K562 (cell line): Measurements from ENCODE around the gene SHISA7. TPM values are rescaled to one million over a fixed set of nuclear protein-coding genes. Genes with fewer than 3 reads are reported as not detected.

ENCODE experiments used
- ATAC-seq: fragments of 200-7000 bp; cut with Tn5 transposase; 3 replicates; pipeline ENCODE4 v1.9.1; 2020; ENCODE audit warnings: moderate library complexity
- BruUV-seq: library from RNA; stranded (reverse); fragments of 400-500 nt; replicated peaks from 2 replicates; lab custom pipeline; 2021; lab: Mats Ljungman, UMichigan
- CTCF ChIA-PET: fragments of 300-600 bp; formaldehyde crosslinking; extraction: SDS; loops from one replicate; lab custom pipeline; 2021; ENCODE audit warnings: low intra/inter-chr PET ratio; lab: Yijun Ruan, JAX
- POLR2A ChIA-PET: fragments of 300-600, 350-650 bp; sonication (Branson Sonifier 250); formaldehyde crosslinking; extraction: SDS; loops from one replicate; lab custom pipeline; 2021; ENCODE audit warnings: antibody characterized with exemption, inconsistent platforms; lab: Yijun Ruan, JAX
- DNase-seq, 4 experiments: peaks; one replicate each; pipeline versions ENCODE4 v3.0.0 to v3.0.0-alpha.2; 2011 to 2018; ENCODE audit warnings: low spot score in 3 of 4, mixed read lengths in 3 of 4; ENCODE audit errors: extremely low read depth in 1 of 4
- FAIRE-seq: peaks from 2 replicates; lab custom pipeline; 2011; peaks lifted over from hg19 to GRCh38; lab: Jason Lieb, UNC
- H2AFZ ChIP-seq: 2 replicates; pipeline ENCODE4 v1.6.0; 2011; ENCODE audit warnings: low read depth, low read length, control low read depth, inconsistent platforms
- H3K27ac ChIP-seq: fragments of 200-600 bp; 3 replicates; pipeline ENCODE4 v1.8.0; 2011; ENCODE audit warnings: low read depth, mild to moderate bottlenecking, control low read depth, inconsistent platforms, low read length, moderate library complexity, mixed read lengths; ENCODE audit errors: extremely low read depth
- H3K27me3 ChIP-seq, 2 experiments: fragments of 300-600 bp in 1 of 2; 2 replicates in 1 of 2; 3 replicates in 1 of 2; pipeline versions ENCODE4 v1.6.0 to v1.8.0; 2011; ENCODE audit warnings: inconsistent platforms in 2 of 2, low read length in 2 of 2, mild to moderate bottlenecking in 1 of 2, mixed read lengths in 1 of 2, moderate library complexity in 1 of 2; ENCODE audit not compliant: control insufficient read depth in 2 of 2, insufficient read depth in 2 of 2
- H3K36me3 ChIP-seq: fragments of 300-600 bp; 3 replicates; pipeline ENCODE4 v1.8.0; 2011; ENCODE audit warnings: mild to moderate bottlenecking, low read length, inconsistent platforms; ENCODE audit not compliant: control insufficient read depth, insufficient read depth
- H3K4me1 ChIP-seq, 2 experiments: fragments of 200-600 bp in 1 of 2; replicated peaks in 1 of 2; 2 replicates in 1 of 2; 3 replicates in 1 of 2; pipeline versions ENCODE4 v1.5.1 to v1.8.0; 2011; ENCODE audit warnings: inconsistent platforms in 2 of 2, low read length in 2 of 2, mild to moderate bottlenecking in 1 of 2, mixed read lengths in 1 of 2, moderate library complexity in 1 of 2; ENCODE audit not compliant: control insufficient read depth in 2 of 2, insufficient read depth in 2 of 2
- H3K4me2 ChIP-seq: 2 replicates; pipeline ENCODE4 v1.6.1; 2011; ENCODE audit warnings: low read length, control low read depth, inconsistent platforms, mixed read lengths; ENCODE audit not compliant: insufficient read depth
- H3K4me3 ChIP-seq: fragments of 200-600 bp; sonication (generic), shearing (Covaris generic); 2 replicates; pipeline ENCODE4 v1.5.1; 2016; ENCODE audit warnings: control low read depth, inconsistent platforms
- H3K79me2 ChIP-seq: fragments of 200-600 bp; 3 replicates; pipeline ENCODE4 v1.8.0; 2011; ENCODE audit warnings: low read length, inconsistent platforms; ENCODE audit not compliant: control insufficient read depth, insufficient read depth
- H3K9ac ChIP-seq, 2 experiments: 2 replicates each; pipeline versions ENCODE4 v1.6.0 to v1.6.1; 2011; ENCODE audit warnings: low read depth in 2 of 2, low read length in 2 of 2, control low read depth in 1 of 2, inconsistent platforms in 1 of 2, mild to moderate bottlenecking in 1 of 2, mixed read lengths in 1 of 2; ENCODE audit not compliant: insufficient read depth in 1 of 2
- H3K9me1 ChIP-seq: one replicate; pipeline ENCODE4 v1.6.0; 2011; ENCODE audit warnings: inconsistent platforms, mild to moderate bottlenecking, low read length, moderate library complexity; ENCODE audit not compliant: control insufficient read depth, insufficient read depth
- H3K9me3 ChIP-seq: replicated peaks from 2 replicates; pipeline ENCODE4 v1.5.1; 2011; ENCODE audit warnings: low read depth, low read length, inconsistent platforms; ENCODE audit not compliant: control insufficient read depth, insufficient read depth
- H4K20me1 ChIP-seq: replicated peaks from 2 replicates; pipeline ENCODE4 v1.6.1; 2011; ENCODE audit warnings: low read length, inconsistent platforms, mixed read lengths; ENCODE audit not compliant: control insufficient read depth, insufficient read depth
- HDGF ChIP-seq: fragments of 450-650 bp; IDR thresholded peaks from 2 replicates; pipeline ENCODE4 v1.6.1; 2016
- NELFE ChIP-seq: IDR thresholded peaks from 2 replicates; pipeline ENCODE4 v1.6.1; 2011; ENCODE audit warnings: mild to moderate bottlenecking; ENCODE audit not compliant: insufficient read depth, insufficient read length
- POLR2G ChIP-seq: fragments of 200-400 bp; formaldehyde crosslinking; IDR thresholded peaks from 2 replicates; pipeline ENCODE4 v1.6.1; 2017; ENCODE audit warnings: low read depth, mild to moderate bottlenecking, antibody characterized with exemption, low read length, moderate library complexity
- PPARD ChIP-seq: fragments of 250-450 bp; sonication (Bioruptor Pico); IDR thresholded peaks from 2 replicates; pipeline ENCODE4 v1.8.0; 2022; ENCODE audit warnings: inconsistent platforms, mild to moderate bottlenecking, moderate library complexity
- RBM39 ChIP-seq: fragments of 200-400 bp; formaldehyde crosslinking; optimal IDR thresholded peaks from 2 replicates; pipeline ENCODE3; 2018; ENCODE audit warnings: low read depth, low read length
- YY1 ChIP-seq, 3 experiments: IDR thresholded peaks; 2 replicates each; pipeline ENCODE4 v1.6.1; 2011; ENCODE audit warnings: low read length in 2 of 3, mild to moderate bottlenecking in 2 of 3, moderate library complexity in 2 of 3, borderline replicate concordance in 1 of 3, control low read depth in 1 of 3, low read depth in 1 of 3; ENCODE audit not compliant: insufficient read depth in 3 of 3, insufficient replicate concordance in 2 of 3, control insufficient read depth in 1 of 3, insufficient read length in 1 of 3; ENCODE audit errors: extremely low read depth in 1 of 3
- ZNF184 ChIP-seq: sonication (generic); formaldehyde crosslinking; IDR thresholded peaks from 2 replicates; pipeline ENCODE4 v1.5.0; 2020; ENCODE audit warnings: missing genetic modification reagents
- ZNF263 ChIP-seq: sonication (generic); formaldehyde crosslinking; IDR thresholded peaks from 2 replicates; pipeline ENCODE4 v1.8.0; 2022; ENCODE audit warnings: mild to moderate bottlenecking, missing genetic modification reagents, borderline replicate concordance
- WGBS: fragments of 100-300 bp; shearing (Covaris generic); methylation state at CpG from one replicate; pipeline ENCODE4 v1.1.6; 2016; ENCODE audit warnings: low coverage, mixed read lengths; ENCODE audit not compliant: insufficient coverage; ENCODE audit errors: missing lambda C conversion rate; 5-methylcytosine and 5-hydroxymethylcytosine counted together
- in situ Hi-C: fragments of 300-500 bp; cut with MboI; formaldehyde crosslinking; loops from 4 replicates; pipeline ENCODE4 v1.15.0; 2018; ENCODE audit warnings: inconsistent platforms, mixed read lengths
- intact Hi-C: fragments of 100-400 bp; cut with micrococcal nuclease; formaldehyde crosslinking; loops from 2 replicates; pipeline ENCODE4 v1.14.2; 2022
- polyA plus RNA-seq, 8 experiments: library from polyadenylated mRNA; depleted of rRNA in 4 of 8; stranded (reverse) in 5 of 8; unstranded in 3 of 8; fragments of >200 nt; fragmentation: Nextera tagmentation in 2 of 8; fragmentation: Illumina TruSeq in 1 of 8; extraction: Ambion mirVana in 2 of 8; extraction: Trizol in 1 of 8; gene quantifications; 2 replicates each; pipeline versions ENCODE4 v1.2.1 to v1.2.3, GENCODE V29; 2011 to 2014; ENCODE audit warnings: inconsistent platforms in 1 of 8, missing spikeins in 1 of 8
- total RNA-seq, 7 experiments: library from RNA; depleted of rRNA in 6 of 7; stranded (reverse); fragments of >200 nt in 6 of 7; fragmentation: Illumina TruSeq in 2 of 7; extraction: Trizol in 2 of 7; gene quantifications; 2 replicates each; pipeline versions ENCODE4 v1.2.1 to v1.2.3, GENCODE V29; 2011 to 2021; ENCODE audit warnings: low replicate concordance in 1 of 7
- TF ChIP-seq, protein P1 (sequence below): sonication (generic); formaldehyde crosslinking; IDR thresholded peaks from 2 replicates; pipeline ENCODE4 v1.4.0; 2020; ENCODE audit warnings: mild to moderate bottlenecking, missing genetic modification reagents
- TF ChIP-seq, protein P2 (sequence below): fragments of 250-450 bp; sonication (Bioruptor Pico); IDR thresholded peaks from 2 replicates; pipeline ENCODE4 v1.6.1; 2021; ENCODE audit warnings: mild to moderate bottlenecking
- TF ChIP-seq, protein P3 (sequence below): sonication (generic); formaldehyde crosslinking; IDR thresholded peaks from 2 replicates; pipeline ENCODE4 v1.8.1; 2023; ENCODE audit warnings: mild to moderate bottlenecking, missing genetic modification reagents

Gene SHISA7
- total and polyA plus RNA-seq, 9 of the 15 experiments (the other 6 are each of a cell fraction or from before 2014, with no cell fraction given): 0.01 to 0.40 (median 0.07) TPM

DNA sequence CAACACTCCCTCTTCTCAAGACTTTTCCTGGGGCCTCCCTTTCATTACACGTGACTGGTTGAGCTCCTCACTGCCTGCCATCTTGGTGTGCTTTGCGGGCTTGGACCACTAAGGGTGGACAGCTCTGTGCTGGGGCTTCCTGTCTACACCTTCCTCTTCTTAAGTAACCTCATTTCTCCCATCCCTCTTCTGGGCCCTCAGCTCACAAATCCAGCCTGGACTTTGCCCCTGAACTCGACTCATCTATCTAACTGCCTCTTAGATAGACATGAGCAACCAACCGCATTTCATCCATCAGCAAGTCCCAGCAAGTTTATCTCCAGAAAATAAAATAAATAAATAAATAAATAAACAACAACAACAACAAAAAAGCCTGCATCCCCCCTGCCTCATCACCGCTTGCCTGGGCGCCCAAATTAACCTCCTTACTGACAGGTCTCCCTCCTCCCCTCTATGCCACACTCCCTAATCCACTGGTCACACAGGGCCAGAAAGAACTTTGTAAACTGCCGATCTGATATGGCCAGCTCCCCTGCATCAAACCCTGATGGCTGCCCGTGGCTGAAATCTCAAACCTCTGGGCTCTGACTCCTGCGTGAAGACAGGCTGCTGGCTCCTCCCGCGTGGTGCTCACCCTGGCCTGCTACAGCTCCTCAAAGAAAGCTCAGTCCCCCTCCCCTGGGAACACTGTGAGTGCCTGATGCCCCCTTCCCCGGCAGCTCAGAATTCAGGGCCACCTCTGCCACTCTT is 10.6 kb upstream of the SHISA7 start:
- BruUV-seq: TSS peak; percentile 19
- WGBS: 70% methylated on average over 12 of the region's 12 CpGs
- Histone ChIP-seq H4K20me1 (no peaks in the 10 kb centered on the region; the same call in 1 of the 2 replicates), H3K27ac (no peak overlapping the region), H3K9me3 (no peaks in the 10 kb centered on the region)
- no peak for TF ChIP-seq NELFE
- TF ChIP-seq RBM39: no peak
- peak; percentile 83 for TF ChIP-seq ZNF263
- no peak for TF ChIP-seq PPARD
- TF ChIP-seq POLR2G: peak; percentile 29; the same call in 1 of the 2 replicates
- TF ChIP-seq, protein P1, sequence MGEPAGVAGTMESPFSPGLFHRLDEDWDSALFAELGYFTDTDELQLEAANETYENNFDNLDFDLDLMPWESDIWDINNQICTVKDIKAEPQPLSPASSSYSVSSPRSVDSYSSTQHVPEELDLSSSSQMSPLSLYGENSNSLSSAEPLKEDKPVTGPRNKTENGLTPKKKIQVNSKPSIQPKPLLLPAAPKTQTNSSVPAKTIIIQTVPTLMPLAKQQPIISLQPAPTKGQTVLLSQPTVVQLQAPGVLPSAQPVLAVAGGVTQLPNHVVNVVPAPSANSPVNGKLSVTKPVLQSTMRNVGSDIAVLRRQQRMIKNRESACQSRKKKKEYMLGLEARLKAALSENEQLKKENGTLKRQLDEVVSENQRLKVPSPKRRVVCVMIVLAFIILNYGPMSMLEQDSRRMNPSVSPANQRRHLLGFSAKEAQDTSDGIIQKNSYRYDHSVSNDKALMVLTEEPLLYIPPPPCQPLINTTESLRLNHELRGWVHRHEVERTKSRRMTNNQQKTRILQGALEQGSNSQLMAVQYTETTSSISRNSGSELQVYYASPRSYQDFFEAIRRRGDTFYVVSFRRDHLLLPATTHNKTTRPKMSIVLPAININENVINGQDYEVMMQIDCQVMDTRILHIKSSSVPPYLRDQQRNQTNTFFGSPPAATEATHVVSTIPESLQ (CRISPR knock-in tag): no peak
- TF ChIP-seq, protein P2, sequence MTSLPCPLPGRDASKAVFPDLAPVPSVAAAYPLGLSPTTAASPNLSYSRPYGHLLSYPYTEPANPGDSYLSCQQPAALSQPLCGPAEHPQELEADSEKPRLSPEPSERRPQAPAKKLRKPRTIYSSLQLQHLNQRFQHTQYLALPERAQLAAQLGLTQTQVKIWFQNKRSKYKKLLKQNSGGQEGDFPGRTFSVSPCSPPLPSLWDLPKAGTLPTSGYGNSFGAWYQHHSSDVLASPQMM: no peak
- TF ChIP-seq, protein P3, sequence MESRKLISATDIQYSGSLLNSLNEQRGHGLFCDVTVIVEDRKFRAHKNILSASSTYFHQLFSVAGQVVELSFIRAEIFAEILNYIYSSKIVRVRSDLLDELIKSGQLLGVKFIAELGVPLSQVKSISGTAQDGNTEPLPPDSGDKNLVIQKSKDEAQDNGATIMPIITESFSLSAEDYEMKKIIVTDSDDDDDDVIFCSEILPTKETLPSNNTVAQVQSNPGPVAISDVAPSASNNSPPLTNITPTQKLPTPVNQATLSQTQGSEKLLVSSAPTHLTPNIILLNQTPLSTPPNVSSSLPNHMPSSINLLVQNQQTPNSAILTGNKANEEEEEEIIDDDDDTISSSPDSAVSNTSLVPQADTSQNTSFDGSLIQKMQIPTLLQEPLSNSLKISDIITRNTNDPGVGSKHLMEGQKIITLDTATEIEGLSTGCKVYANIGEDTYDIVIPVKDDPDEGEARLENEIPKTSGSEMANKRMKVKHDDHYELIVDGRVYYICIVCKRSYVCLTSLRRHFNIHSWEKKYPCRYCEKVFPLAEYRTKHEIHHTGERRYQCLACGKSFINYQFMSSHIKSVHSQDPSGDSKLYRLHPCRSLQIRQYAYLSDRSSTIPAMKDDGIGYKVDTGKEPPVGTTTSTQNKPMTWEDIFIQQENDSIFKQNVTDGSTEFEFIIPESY (CRISPR knock-in tag): 0 out of 2 replicates have a peak, but pooled peaks have one; percentile 5
- peak in 1 of 3 experiments; percentile 49 for TF ChIP-seq YY1 (IDR thresholded peaks at IDR 0.05; ENCODE audit: borderline replicate concordance in 1 of 3, control insufficient read depth in 1 of 3, extremely low read depth in 1 of 3, insufficient read depth in 3 of 3, insufficient read length in 1 of 3, insufficient replicate concordance in 2 of 3, low read depth in 1 of 3, low read length in 2 of 3)
- TF ChIP-seq ZNF184 (CRISPR knock-in tag): no peak
- TF ChIP-seq HDGF: no peak
- TF ChIP-seq, all 486 proteins: peak for 4
- Histone ChIP-seq H3K27me3 (peaks cover 0 to 5% of the 10 kb centered on the region in 2 experiments; a peak in 3 of 5 replicates), H3K36me3 (peaks cover 30% of the 10 kb centered on the region; the same call in 2 of the 3 replicates), H3K4me3 (no peak overlapping the region), H3K9ac (peak overlapping the region in 1 of 2 experiments; percentile 61; a peak in 2 of 4 replicates), H3K4me1 (peaks cover 3 to 69% of the 10 kb centered on the region in 2 experiments; a peak in 4 of 5 replicates), H3K4me2 (no peak overlapping the region), H3K9me1 (no peaks in the 10 kb centered on the region), H2AFZ (no peak overlapping the region), H3K79me2 (peaks cover 12% of the 10 kb centered on the region; the same call in 2 of the 3 replicates)
- no peak for ATAC-seq
- ChIA-PET POLR2A (interaction anchor here (0.6 to 2.0 kb wide), 12 partner anchors 9 to 1302 kb away, joined by 3 to 7 read pairs (median 4); partner anchors contain the start of genes ISOC2, UBE2S and ZNF628), CTCF (interaction anchor here (1.1 kb wide), 1 partner anchor 50 kb away, joined by 6 read pairs; no protein-coding TSS in a partner anchor)
- DNase-seq: no peak
- intact Hi-C loops (loop anchor here (1.0 to 5.0 kb wide), 2 partner anchors 8 to 66 kb away; partner anchors contain the start of genes ISOC2 and RPL28), in situ Hi-C loops (no loop called here)
- no peak for FAIRE-seq
